HCT116 (cell line): ENCODE results near the gene NRTN.

ENCODE experiments used
- EZH2 ChIP-seq: fragments of 200-600 bp; sonication (generic); IDR thresholded peaks from 2 replicates; pipeline ENCODE4 v1.6.1; 2017; ENCODE audit warnings: antibody characterized with exemption, mixed run types
- POLR2A ChIP-seq: IDR thresholded peaks from 2 replicates; pipeline ENCODE4 v1.7.0; 2011; ENCODE audit warnings: borderline replicate concordance; ENCODE audit not compliant: insufficient read depth, insufficient read length; ENCODE audit errors: extremely low read depth
- POLR2AphosphoS5 ChIP-seq: IDR thresholded peaks from 2 replicates; pipeline ENCODE4 v1.6.1; 2011; ENCODE audit warnings: mild to moderate bottlenecking, low read depth, low read length, moderate library complexity
- RAD21 ChIP-seq: IDR thresholded peaks from 2 replicates; pipeline ENCODE4 v1.6.1; 2012; ENCODE audit warnings: low read depth, mild to moderate bottlenecking
- SIN3A ChIP-seq: IDR thresholded peaks from 2 replicates; pipeline ENCODE4 v1.6.1; 2012; ENCODE audit warnings: low read depth
- SP1 ChIP-seq: IDR thresholded peaks from 2 replicates; pipeline ENCODE4 v1.6.1; 2012; ENCODE audit warnings: low read depth
- TF ChIP-seq, protein P1 (sequence below), 3 experiments: fragments of 200-600 bp in 1 of 3; sonication (generic) in 1 of 3; IDR thresholded peaks in 2 of 3; conservative IDR thresholded peaks in 1 of 3; 2 replicates each; pipeline ENCODE4 v1.5.1; 2012 to 2017; ENCODE audit warnings: low read depth in 2 of 3, low read length in 2 of 3, antibody characterized with exemption in 1 of 3, borderline replicate concordance in 1 of 3, control low read depth in 1 of 3, mild to moderate bottlenecking in 1 of 3, mixed read lengths in 1 of 3, mixed run types in 1 of 3, moderate library complexity in 1 of 3; ENCODE audit not compliant: insufficient read depth in 1 of 3
- TF ChIP-seq, protein P2 (sequence below): IDR thresholded peaks from 2 replicates; pipeline ENCODE4 v1.6.1; 2012; ENCODE audit warnings: low read depth
- TF ChIP-seq, protein P3 (sequence below): IDR thresholded peaks from 2 replicates; pipeline ENCODE4 v1.6.1; 2012
- TF ChIP-seq, protein P4 (sequence below): IDR thresholded peaks from 2 replicates; pipeline ENCODE4 v1.6.1; 2012

DNA sequence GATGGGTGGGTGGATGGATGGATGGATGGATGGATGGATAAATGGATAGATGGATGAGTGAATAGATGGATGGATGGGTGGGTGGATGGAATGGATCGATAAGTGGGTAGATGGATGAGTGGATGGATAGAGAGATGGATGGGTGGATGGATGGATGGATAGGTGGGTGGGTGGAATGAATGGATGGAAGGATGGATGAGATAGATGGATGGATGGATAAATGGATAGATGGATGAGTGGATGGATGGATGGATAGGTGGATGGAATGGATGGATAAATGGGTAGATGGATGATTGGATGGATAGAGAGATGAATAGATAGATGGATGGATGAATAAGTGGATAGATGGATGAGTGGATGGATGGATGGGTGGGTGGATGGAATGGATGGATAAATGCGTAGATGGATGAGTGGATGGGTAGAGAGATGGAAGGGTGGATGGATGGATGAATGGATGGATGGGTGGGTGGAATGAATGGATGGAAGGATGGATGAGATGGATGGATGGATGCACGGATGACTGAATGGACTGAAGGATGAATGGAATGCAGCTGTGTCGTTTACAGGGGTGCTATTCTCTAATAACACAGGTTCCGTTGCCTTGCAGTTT, 42.2 kb upstream of the NRTN start:
- TF ChIP-seq, protein P1, sequence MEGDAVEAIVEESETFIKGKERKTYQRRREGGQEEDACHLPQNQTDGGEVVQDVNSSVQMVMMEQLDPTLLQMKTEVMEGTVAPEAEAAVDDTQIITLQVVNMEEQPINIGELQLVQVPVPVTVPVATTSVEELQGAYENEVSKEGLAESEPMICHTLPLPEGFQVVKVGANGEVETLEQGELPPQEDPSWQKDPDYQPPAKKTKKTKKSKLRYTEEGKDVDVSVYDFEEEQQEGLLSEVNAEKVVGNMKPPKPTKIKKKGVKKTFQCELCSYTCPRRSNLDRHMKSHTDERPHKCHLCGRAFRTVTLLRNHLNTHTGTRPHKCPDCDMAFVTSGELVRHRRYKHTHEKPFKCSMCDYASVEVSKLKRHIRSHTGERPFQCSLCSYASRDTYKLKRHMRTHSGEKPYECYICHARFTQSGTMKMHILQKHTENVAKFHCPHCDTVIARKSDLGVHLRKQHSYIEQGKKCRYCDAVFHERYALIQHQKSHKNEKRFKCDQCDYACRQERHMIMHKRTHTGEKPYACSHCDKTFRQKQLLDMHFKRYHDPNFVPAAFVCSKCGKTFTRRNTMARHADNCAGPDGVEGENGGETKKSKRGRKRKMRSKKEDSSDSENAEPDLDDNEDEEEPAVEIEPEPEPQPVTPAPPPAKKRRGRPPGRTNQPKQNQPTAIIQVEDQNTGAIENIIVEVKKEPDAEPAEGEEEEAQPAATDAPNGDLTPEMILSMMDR (IDR thresholded peaks at IDR 0.05 in 2 of 3, conservative IDR thresholded peaks at IDR 0.05 in 1 of 3; ENCODE audit: borderline replicate concordance in 1 of 3, insufficient read depth in 1 of 3, low read depth in 2 of 3, low read length in 2 of 3), result no peak
- TF ChIP-seq EZH2, result no peak
- TF ChIP-seq, protein P2, sequence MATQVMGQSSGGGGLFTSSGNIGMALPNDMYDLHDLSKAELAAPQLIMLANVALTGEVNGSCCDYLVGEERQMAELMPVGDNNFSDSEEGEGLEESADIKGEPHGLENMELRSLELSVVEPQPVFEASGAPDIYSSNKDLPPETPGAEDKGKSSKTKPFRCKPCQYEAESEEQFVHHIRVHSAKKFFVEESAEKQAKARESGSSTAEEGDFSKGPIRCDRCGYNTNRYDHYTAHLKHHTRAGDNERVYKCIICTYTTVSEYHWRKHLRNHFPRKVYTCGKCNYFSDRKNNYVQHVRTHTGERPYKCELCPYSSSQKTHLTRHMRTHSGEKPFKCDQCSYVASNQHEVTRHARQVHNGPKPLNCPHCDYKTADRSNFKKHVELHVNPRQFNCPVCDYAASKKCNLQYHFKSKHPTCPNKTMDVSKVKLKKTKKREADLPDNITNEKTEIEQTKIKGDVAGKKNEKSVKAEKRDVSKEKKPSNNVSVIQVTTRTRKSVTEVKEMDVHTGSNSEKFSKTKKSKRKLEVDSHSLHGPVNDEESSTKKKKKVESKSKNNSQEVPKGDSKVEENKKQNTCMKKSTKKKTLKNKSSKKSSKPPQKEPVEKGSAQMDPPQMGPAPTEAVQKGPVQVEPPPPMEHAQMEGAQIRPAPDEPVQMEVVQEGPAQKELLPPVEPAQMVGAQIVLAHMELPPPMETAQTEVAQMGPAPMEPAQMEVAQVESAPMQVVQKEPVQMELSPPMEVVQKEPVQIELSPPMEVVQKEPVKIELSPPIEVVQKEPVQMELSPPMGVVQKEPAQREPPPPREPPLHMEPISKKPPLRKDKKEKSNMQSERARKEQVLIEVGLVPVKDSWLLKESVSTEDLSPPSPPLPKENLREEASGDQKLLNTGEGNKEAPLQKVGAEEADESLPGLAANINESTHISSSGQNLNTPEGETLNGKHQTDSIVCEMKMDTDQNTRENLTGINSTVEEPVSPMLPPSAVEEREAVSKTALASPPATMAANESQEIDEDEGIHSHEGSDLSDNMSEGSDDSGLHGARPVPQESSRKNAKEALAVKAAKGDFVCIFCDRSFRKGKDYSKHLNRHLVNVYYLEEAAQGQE, result no peak
- TF ChIP-seq, protein P3, sequence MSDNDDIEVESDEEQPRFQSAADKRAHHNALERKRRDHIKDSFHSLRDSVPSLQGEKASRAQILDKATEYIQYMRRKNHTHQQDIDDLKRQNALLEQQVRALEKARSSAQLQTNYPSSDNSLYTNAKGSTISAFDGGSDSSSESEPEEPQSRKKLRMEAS, result no peak
- TF ChIP-seq SIN3A, result no peak
- TF ChIP-seq POLR2A, result no peak
- TF ChIP-seq, protein P4, sequence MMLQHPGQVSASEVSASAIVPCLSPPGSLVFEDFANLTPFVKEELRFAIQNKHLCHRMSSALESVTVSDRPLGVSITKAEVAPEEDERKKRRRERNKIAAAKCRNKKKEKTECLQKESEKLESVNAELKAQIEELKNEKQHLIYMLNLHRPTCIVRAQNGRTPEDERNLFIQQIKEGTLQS, result no peak
- TF ChIP-seq RAD21, result no peak
- TF ChIP-seq SP1, result no peak
- TF ChIP-seq POLR2AphosphoS5, result no peak
